ENCODE results near the gene COL4A1.

The COL4A1 gene

GRCh38 chr13:110306960-110307766 lies at the start of gene COL4A1, which contains the start of gene COL4A2:
COL4A1 (minus strand) TSS chr13:110307157; CDS start chr13:110307027, 130 bp downstream.
COL4A2 (plus strand) TSS chr13:110307284; CDS start chr13:110307904, 620 bp downstream.
- DNase-seq (ENCODE audit: low read depth), result no peak

GRCh38 chr13:110356362-110356761 lies 49.4 kb upstream of the COL4A1 start:
- DNase-seq (ENCODE audit: low read depth), result no peak

- DNase-seq (ENCODE audit: low read depth), result no peak
Measured at GRCh38 chr13:110354715-110355473, 47.9 kb upstream of the COL4A1 start.

GRCh38 chr13:110354123-110354627 lies 47.2 kb upstream of the COL4A1 start:
- no peak for DNase-seq (ENCODE audit: low read depth)

- no peak for DNase-seq (ENCODE audit: low read depth)
Measured at GRCh38 chr13:110353339-110353977, 46.5 kb upstream of the COL4A1 start.

- DNase-seq (ENCODE audit: low read depth), result no peak
Measured at GRCh38 chr13:110352735-110353134, 45.8 kb upstream of the COL4A1 start.

GRCh38 chr13:110351636-110352420 lies 44.9 kb upstream of the COL4A1 start:
- no peak for DNase-seq (ENCODE audit: low read depth)

- no peak for DNase-seq (ENCODE audit: low read depth)
Measured at GRCh38 chr13:110350509-110350908, 43.6 kb upstream of the COL4A1 start.

GRCh38 chr13:110350049-110350448 lies 43.1 kb upstream of the COL4A1 start:
- no peak for DNase-seq (ENCODE audit: low read depth)

GRCh38 chr13:110349239-110349638 lies 42.3 kb upstream of the COL4A1 start:
- no peak for DNase-seq (ENCODE audit: low read depth)

GRCh38 chr13:110348309-110349105 lies 41.5 kb upstream of the COL4A1 start:
- no peak for DNase-seq (ENCODE audit: low read depth)

- no peak for DNase-seq (ENCODE audit: low read depth)
Measured at GRCh38 chr13:110347535-110348308, 40.8 kb upstream of the COL4A1 start.

GRCh38 chr13:110347088-110347487 lies 40.1 kb upstream of the COL4A1 start:
- no peak for DNase-seq (ENCODE audit: low read depth)

GRCh38 chr13:110346661-110347067 lies 39.7 kb upstream of the COL4A1 start:
- no peak for DNase-seq (ENCODE audit: low read depth)

- no peak for DNase-seq (ENCODE audit: low read depth)
Measured at GRCh38 chr13:110345701-110346100, 38.7 kb upstream of the COL4A1 start.

GRCh38 chr13:110345266-110345665 lies 38.3 kb upstream of the COL4A1 start:
- DNase-seq (ENCODE audit: low read depth), result no peak

- no peak for DNase-seq (ENCODE audit: low read depth)
Measured at GRCh38 chr13:110344320-110344719, 37.4 kb upstream of the COL4A1 start.

GRCh38 chr13:110343241-110343865 lies 36.4 kb upstream of the COL4A1 start:
- DNase-seq (ENCODE audit: low read depth), result no peak

- DNase-seq (ENCODE audit: low read depth), result no peak
Measured at GRCh38 chr13:110342474-110342873, 35.5 kb upstream of the COL4A1 start.

All from stimulated activated CD8-positive, alpha-beta memory T cell treated with anti-CD3 and anti-CD28 coated beads, Interleukin-15, amount 100 ng/mL, for 1 hour (primary cell).